K562 treated with DMSO at 1 percent for 12 hours (cell line): ENCODE data around the gene MLLT3. TPM values are rescaled to one million over a fixed set of nuclear protein-coding genes. Genes with fewer than 3 reads are reported as not detected.

Experiments
- total RNA-seq: library from RNA; unstranded; fragments of 300-600 nt; gene quantifications from 2 replicates; pipeline ENCODE4 v1.2.3, GENCODE V29; 2022; ENCODE audit not compliant: insufficient read depth

MLLT3 gene
- total RNA-seq: not detected in 2 replicates

DNA sequence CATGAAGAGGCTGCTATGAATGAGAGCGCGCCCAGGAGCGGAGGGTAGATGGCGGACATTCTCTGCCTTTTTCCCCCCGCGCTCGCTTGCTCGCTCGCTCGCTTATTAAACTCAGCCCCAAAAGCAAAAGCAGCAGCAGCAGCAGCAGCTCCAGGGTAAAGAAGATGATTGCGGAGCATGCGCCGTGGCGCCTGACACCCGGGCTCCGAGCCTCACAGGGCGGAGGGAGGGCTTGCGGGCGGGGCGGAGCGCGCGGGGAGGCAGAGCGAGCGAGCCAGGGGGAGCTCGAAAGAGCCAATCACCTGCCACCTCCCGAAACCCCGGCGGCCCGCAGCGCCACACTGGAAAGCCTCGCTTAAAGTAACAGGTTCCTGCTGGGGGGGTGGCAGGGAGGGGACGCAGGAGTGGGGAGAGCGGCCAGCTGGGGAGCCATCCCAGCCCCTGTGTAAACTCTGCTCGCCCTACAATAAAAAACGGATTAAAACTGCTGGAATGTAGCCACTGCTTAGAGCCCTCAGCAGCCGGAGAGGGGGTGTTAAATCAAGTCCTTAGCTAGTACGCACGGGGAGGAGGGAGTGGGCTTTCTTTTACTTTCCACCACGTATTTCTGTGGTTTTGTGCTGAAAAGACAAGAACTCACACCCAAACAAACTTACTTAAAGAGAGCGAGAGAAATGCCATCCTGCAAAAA is at the start of gene MLLT3:
TSS of gene MLLT3 (minus strand) at position 170 of the 691 bp plus-strand sequence.

Other genes starting within 250 kb of the MLLT3 start
- gene FOCAD, start 61.8 kb upstream of the MLLT3 start, total RNA-seq: not detected in 2 replicates